ENCODE measurements around the gene TDRD12.

Gene TDRD12

DNA sequence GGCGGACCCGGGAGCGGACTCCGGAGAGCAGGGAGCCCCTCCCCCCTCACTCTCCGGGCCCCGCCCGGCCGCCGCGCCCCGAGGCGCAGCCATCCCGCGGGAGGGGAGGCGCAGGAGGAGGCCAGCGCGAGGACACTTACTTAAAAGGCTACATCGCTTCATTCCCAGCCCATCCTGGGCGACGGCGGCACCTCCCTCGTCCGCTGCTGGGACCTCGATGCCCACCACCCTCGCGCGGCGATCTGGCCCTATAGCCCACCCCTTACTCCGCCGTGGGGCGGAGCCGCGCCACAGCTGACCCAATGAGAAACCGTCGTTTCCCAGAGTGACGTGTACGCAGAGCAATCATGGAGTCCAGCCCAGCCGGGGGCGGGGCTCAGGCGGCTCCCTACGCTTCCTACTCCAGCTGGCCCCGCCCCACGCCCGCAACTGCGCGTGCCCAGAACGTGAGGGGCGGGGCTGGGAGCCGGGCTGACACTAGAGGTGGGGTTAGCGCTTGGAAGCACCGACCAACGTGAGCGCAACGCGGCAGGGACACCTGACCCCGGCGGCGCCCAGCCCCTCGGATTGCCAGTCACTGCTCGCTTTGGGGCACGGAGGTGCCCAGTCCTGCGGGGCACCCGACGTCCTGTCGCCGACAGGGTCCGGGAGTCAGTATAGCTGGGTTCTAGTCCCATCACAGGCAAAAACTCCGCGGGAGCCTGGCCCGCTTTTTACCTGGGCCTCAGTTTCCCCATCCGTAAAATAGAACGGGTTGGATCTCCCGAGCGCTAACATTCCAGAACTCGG lies 44.4 kb upstream of the TDRD12 start, which contains the start of gene ANKRD27:
Gene ANKRD27, minus strand, starts transcription at position 250 of the 789 bp plus-strand sequence. CDS start 16,165 bp downstream, outside the sequence.
- TF ChIP-seq, protein P1, sequence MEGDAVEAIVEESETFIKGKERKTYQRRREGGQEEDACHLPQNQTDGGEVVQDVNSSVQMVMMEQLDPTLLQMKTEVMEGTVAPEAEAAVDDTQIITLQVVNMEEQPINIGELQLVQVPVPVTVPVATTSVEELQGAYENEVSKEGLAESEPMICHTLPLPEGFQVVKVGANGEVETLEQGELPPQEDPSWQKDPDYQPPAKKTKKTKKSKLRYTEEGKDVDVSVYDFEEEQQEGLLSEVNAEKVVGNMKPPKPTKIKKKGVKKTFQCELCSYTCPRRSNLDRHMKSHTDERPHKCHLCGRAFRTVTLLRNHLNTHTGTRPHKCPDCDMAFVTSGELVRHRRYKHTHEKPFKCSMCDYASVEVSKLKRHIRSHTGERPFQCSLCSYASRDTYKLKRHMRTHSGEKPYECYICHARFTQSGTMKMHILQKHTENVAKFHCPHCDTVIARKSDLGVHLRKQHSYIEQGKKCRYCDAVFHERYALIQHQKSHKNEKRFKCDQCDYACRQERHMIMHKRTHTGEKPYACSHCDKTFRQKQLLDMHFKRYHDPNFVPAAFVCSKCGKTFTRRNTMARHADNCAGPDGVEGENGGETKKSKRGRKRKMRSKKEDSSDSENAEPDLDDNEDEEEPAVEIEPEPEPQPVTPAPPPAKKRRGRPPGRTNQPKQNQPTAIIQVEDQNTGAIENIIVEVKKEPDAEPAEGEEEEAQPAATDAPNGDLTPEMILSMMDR (IDR thresholded peaks at IDR 0.05; ENCODE audit: extremely low read depth, insufficient read depth, missing control alignments) = no peak
- in situ Hi-C loops (cut with MboI; ENCODE audit: low pct_unique_long_range_greater_than_20kb, low sequenced_read_pairs, unreplicated experiment) = no loop called here
- DNase-seq (ENCODE audit: low spot score) = peak; percentile 100

DNA sequence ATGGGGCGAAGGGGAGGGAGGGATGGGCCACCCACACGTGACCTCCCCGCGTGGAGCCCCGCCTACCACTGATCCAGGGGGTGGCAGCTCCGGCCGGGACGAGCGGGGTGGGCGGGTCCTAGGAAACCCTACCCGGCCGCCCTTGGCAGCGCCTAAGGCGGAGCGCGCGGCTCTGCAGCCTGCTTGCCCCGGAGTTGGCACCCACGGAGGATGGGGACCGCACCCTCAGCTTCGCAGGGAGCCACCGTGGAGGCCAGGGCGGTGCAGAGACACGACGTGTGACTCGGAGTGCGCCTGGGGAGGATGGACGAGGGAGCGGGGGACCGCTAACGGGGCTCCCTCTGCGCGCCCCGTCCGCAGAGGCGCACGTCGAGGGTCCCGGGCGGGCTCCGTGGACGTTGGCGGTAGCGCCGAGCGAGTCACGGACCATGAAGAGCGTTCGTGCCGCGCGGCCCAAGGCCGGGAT lies 43.8 kb upstream of the TDRD12 start, which contains the start of gene RGS9BP:
Gene RGS9BP, plus strand, starts transcription at position 129 of the 466 bp plus-strand sequence. CDS start 416 bp downstream, outside the sequence.
- TF ChIP-seq, protein P1 (IDR thresholded peaks at IDR 0.05; ENCODE audit: extremely low read depth, insufficient read depth, missing control alignments) = no peak
- in situ Hi-C loops (cut with MboI; ENCODE audit: low pct_unique_long_range_greater_than_20kb, low sequenced_read_pairs, unreplicated experiment) = no loop called here
- peak; percentile 61 for DNase-seq (ENCODE audit: low spot score)

DNA sequence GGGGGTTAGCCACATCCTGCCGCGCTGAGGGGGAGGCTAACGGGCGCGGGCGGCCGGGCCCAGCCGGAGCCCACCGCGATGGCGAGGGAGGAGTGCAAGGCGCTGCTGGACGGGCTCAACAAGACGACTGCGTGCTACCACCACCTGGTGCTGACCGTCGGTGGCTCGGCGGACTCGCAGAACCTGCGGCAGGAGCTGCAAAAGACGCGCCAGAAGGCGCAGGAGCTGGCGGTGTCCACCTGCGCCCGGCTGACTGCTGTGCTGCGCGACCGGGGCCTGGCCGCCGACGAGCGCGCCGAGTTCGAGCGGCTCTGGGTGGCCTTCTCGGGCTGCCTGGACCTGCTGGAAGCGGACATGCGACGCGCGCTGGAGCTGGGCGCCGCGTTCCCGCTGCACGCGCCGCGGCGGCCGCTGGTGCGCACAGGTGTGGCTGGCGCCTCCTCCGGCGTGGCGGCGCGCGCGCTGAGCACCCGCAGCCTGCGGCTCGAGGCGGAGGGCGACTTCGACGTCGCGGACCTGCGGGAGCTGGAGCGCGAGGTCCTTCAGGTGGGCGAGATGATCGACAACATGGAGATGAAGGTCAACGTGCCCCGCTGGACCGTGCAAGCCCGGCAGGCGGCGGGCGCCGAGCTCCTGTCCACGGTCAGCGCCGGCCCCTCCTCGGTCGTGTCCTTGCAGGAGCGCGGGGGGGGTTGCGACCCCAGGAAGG lies 43.2 kb upstream of the TDRD12 start:
- TF ChIP-seq, protein P1 (IDR thresholded peaks at IDR 0.05; ENCODE audit: extremely low read depth, insufficient read depth, missing control alignments) = no peak
- DNase-seq (ENCODE audit: low spot score) = no peak
- in situ Hi-C loops (cut with MboI; ENCODE audit: low pct_unique_long_range_greater_than_20kb, low sequenced_read_pairs, unreplicated experiment) = no loop called here

DNA sequence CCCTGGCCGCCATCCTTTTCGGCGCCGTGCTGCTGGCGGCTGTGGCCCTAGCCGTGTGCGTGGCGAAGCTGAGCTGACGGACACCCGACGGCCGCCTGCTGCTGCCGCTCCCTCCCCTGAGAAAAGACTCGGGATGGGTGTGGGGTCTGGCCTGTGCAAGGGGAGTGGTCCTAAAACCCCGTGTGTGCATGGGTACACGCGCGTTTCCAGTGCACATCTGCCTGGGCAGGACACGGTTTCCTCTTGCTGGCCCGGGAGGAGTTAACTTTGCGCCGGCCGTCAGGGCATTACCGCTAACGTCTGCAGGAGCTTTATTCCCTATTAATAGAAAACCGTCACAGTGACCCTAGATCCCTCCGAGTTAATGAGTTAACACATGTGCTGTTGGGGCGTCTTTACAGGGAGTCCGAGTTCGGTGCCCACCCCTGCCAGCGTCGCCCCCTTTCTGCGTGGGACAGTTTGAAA lies 42.6 kb upstream of the TDRD12 start:
- no peak for DNase-seq (ENCODE audit: low spot score)
- in situ Hi-C loops (cut with MboI; ENCODE audit: low pct_unique_long_range_greater_than_20kb, low sequenced_read_pairs, unreplicated experiment) = no loop called here
- TF ChIP-seq, protein P1 (IDR thresholded peaks at IDR 0.05; ENCODE audit: extremely low read depth, insufficient read depth, missing control alignments) = no peak

DNA sequence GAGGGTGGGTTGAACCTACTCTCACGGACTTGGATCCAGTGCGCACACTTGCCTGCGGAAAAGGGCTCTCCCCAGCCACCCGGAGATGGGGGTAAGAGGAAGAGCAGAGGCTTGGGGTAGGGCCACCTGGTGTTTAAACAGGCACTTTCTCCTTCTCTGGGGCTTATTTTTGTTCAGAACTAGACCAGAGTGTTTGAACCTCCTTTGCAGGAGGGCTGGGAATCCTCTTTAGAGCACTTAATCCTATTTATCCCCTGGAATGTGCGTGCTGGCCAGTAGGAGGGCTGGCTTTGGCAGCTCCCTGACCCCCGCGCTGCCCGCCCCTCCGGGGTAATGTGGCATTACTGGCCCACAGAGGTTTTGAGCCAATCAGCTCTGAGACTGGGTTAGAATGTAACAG lies 41.9 kb upstream of the TDRD12 start:
- TF ChIP-seq, protein P1 (IDR thresholded peaks at IDR 0.05; ENCODE audit: extremely low read depth, insufficient read depth, missing control alignments) = no peak
- in situ Hi-C loops (cut with MboI; ENCODE audit: low pct_unique_long_range_greater_than_20kb, low sequenced_read_pairs, unreplicated experiment) = no loop called here
- no peak for DNase-seq (ENCODE audit: low spot score)

DNA sequence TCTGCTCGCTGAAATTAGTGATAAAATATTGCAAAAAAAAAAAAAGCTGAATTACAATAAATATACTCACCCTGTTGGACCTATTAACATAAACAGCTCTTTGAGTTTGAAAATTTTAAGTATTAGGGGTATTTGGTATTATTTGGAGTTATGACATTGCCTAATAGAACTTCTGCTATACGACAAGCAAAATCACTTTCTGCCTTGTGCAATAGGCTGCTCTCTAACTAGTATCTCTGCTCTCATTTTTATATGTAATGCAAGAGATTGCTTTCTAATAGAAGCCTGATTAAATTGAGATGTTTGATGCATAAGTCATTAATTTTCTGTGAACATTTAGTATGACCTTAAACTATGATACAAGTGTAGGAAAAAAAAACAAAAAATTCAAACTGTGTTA lies 38.6 kb upstream of the TDRD12 start:
- in situ Hi-C loops (cut with MboI; ENCODE audit: low pct_unique_long_range_greater_than_20kb, low sequenced_read_pairs, unreplicated experiment) = no loop called here
- DNase-seq (ENCODE audit: low spot score) = no peak
- TF ChIP-seq, protein P1 (IDR thresholded peaks at IDR 0.05; ENCODE audit: extremely low read depth, insufficient read depth, missing control alignments) = no peak
